HepG2 (cell line): ENCODE measurements around the gene FAM193A.

Experiments
- MED1 ChIP-seq: sonication (generic); formaldehyde crosslinking; IDR thresholded peaks from 2 replicates; pipeline ENCODE4 v1.4.0; 2020; ENCODE audit warnings: missing genetic modification reagents
- TAF1 ChIP-seq: sonication (generic); formaldehyde crosslinking; IDR thresholded peaks from 2 replicates; pipeline ENCODE4 v1.4.0; 2020; ENCODE audit warnings: missing genetic modification reagents
- TF ChIP-seq, protein P1 (sequence below): sonication (generic); formaldehyde crosslinking; IDR thresholded peaks from 2 replicates; pipeline ENCODE4 v1.5.0; 2020; ENCODE audit warnings: mild to moderate bottlenecking, missing genetic modification reagents, moderate library complexity
- TF ChIP-seq, protein P2 (sequence below), 2 experiments: fragments of 450-650 bp in 1 of 2; sonication (generic) in 1 of 2; formaldehyde crosslinking in 1 of 2; IDR thresholded peaks; 2 replicates each; pipeline versions ENCODE4 v1.6.1 to v1.8.0; 2016 to 2022; ENCODE audit warnings: antibody characterized with exemption in 1 of 2, mild to moderate bottlenecking in 1 of 2, missing genetic modification reagents in 1 of 2

DNA sequence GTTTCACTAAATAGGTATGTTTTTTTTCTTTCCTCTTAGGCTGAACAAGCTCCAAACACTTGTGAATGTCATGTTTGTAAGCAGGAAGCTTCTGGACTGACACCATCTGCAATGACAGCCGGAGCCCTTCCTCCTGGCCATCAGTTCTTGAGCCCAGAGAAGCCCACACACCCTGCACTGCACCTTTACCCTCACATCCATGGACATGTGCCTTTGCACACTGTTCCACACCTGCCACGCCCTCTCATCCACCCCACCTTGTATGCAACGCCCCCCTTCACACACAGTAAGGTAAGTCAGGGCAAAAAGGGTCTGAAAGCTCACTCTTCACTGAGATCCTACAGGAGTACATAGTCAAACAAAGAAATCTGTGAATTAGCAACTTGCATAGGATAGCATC is 135.6 kb downstream of the FAM193A start:
- TF ChIP-seq, protein P1, sequence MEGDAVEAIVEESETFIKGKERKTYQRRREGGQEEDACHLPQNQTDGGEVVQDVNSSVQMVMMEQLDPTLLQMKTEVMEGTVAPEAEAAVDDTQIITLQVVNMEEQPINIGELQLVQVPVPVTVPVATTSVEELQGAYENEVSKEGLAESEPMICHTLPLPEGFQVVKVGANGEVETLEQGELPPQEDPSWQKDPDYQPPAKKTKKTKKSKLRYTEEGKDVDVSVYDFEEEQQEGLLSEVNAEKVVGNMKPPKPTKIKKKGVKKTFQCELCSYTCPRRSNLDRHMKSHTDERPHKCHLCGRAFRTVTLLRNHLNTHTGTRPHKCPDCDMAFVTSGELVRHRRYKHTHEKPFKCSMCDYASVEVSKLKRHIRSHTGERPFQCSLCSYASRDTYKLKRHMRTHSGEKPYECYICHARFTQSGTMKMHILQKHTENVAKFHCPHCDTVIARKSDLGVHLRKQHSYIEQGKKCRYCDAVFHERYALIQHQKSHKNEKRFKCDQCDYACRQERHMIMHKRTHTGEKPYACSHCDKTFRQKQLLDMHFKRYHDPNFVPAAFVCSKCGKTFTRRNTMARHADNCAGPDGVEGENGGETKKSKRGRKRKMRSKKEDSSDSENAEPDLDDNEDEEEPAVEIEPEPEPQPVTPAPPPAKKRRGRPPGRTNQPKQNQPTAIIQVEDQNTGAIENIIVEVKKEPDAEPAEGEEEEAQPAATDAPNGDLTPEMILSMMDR: no peak
- TF ChIP-seq TAF1: no peak
- no peak for TF ChIP-seq MED1 (CRISPR knock-in tag)
- TF ChIP-seq, protein P2, sequence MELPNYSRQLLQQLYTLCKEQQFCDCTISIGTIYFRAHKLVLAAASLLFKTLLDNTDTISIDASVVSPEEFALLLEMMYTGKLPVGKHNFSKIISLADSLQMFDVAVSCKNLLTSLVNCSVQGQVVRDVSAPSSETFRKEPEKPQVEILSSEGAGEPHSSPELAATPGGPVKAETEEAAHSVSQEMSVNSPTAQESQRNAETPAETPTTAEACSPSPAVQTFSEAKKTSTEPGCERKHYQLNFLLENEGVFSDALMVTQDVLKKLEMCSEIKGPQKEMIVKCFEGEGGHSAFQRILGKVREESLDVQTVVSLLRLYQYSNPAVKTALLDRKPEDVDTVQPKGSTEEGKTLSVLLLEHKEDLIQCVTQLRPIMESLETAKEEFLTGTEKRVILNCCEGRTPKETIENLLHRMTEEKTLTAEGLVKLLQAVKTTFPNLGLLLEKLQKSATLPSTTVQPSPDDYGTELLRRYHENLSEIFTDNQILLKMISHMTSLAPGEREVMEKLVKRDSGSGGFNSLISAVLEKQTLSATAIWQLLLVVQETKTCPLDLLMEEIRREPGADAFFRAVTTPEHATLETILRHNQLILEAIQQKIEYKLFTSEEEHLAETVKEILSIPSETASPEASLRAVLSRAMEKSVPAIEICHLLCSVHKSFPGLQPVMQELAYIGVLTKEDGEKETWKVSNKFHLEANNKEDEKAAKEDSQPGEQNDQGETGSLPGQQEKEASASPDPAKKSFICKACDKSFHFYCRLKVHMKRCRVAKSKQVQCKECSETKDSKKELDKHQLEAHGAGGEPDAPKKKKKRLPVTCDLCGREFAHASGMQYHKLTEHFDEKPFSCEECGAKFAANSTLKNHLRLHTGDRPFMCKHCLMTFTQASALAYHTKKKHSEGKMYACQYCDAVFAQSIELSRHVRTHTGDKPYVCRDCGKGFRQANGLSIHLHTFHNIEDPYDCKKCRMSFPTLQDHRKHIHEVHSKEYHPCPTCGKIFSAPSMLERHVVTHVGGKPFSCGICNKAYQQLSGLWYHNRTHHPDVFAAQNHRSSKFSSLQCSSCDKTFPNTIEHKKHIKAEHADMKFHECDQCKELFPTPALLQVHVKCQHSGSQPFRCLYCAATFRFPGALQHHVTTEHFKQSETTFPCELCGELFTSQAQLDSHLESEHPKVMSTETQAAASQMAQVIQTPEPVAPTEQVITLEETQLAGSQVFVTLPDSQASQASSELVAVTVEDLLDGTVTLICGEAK (IDR thresholded peaks at IDR 0.05): no peak
- TF ChIP-seq, protein P2 (CRISPR knock-in tag; IDR thresholded peaks at IDR 0.05): no peak
